AG09319 (cell line): Measurements from ENCODE around the gene WRAP73.

Experiments
- DNase-seq: peaks from one replicate; pipeline ENCODE4 v3.0.0-alpha.2; 2010; ENCODE audit warnings: low read depth; ENCODE audit errors: extremely low read depth
- CTCF ChIP-seq: IDR thresholded peaks from 2 replicates; pipeline ENCODE4 v1.5.1; 2011; ENCODE audit warnings: low read depth, mild to moderate bottlenecking, inconsistent platforms, low read length, moderate library complexity

The WRAP73 gene

GRCh38 chr1:3607703-3608065 is 42.2 kb downstream of the WRAP73 start:
- no peak for DNase-seq
- no peak for TF ChIP-seq CTCF

- TF ChIP-seq CTCF: no peak
- no peak for DNase-seq
Measured at GRCh38 chr1:3606779-3607702, 42.9 kb downstream of the WRAP73 start.

GRCh38 chr1:3604997-3605823 is 44.7 kb downstream of the WRAP73 start:
- no peak for TF ChIP-seq CTCF
- no peak for DNase-seq

GRCh38 chr1:3604468-3604974 is 45.4 kb downstream of the WRAP73 start:
- TF ChIP-seq CTCF: no peak
- DNase-seq: no peak

- DNase-seq: no peak
Measured at GRCh38 chr1:3603571-3604467, 46.1 kb downstream of the WRAP73 start.

GRCh38 chr1:3603156-3603555 is 46.7 kb downstream of the WRAP73 start:
- no peak for TF ChIP-seq CTCF
- no peak for DNase-seq

More at GRCh38 chr1:3603571-3604467, 46.1 kb downstream of the WRAP73 start:
- no peak for TF ChIP-seq CTCF
